ENCODE data around the gene MALAT1. TPM values are rescaled to one million over a fixed set of nuclear protein-coding genes. Genes with fewer than 3 reads are reported as not detected.
A peak's percentile ranks its signal among the peaks of the same experiment; 100 is the strongest.

Gene MALAT1
- total and polyA plus RNA-seq, 2 of the 13 experiments (the other 11 are each of a cell fraction or from before 2014, with no cell fraction given), result 143 to 1,237 TPM

DNA sequence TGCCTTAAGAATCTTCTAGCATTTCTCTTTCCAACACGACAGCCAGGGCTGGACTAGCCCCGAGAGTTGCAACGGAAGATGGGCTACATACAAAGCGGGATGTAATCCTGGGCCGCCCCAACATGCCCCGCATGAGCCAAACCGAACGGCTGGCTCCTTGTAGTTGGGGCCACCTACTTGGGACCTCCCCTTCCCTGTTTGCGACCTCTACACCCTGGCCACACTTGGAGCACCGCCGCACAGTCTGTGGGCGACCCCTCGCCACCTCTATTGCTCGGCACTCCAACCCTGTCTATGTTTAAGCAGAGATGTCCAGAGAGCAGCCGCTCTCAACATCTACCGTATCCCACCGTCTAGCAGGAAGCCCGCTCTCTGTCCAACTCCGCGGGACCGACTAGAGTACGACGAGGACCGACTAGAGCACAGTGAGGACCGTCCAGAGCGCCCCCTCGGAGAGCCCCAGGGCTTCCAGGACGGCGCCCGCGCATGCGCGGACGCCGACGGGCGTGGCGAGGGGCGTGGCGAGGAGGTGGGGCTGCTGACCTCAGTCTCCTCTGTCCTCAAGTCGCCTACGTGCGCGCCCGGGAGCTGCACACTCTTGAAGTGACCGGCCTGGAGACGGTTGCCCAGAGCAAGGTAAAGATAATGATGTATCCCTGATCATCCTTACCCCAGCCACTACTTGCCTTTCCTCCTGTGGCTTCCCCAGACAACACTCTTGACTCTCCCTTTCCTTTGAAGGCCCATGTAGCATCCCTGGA is 44.0 kb upstream of the MALAT1 start (continued):
- TF ChIP-seq, protein P1, sequence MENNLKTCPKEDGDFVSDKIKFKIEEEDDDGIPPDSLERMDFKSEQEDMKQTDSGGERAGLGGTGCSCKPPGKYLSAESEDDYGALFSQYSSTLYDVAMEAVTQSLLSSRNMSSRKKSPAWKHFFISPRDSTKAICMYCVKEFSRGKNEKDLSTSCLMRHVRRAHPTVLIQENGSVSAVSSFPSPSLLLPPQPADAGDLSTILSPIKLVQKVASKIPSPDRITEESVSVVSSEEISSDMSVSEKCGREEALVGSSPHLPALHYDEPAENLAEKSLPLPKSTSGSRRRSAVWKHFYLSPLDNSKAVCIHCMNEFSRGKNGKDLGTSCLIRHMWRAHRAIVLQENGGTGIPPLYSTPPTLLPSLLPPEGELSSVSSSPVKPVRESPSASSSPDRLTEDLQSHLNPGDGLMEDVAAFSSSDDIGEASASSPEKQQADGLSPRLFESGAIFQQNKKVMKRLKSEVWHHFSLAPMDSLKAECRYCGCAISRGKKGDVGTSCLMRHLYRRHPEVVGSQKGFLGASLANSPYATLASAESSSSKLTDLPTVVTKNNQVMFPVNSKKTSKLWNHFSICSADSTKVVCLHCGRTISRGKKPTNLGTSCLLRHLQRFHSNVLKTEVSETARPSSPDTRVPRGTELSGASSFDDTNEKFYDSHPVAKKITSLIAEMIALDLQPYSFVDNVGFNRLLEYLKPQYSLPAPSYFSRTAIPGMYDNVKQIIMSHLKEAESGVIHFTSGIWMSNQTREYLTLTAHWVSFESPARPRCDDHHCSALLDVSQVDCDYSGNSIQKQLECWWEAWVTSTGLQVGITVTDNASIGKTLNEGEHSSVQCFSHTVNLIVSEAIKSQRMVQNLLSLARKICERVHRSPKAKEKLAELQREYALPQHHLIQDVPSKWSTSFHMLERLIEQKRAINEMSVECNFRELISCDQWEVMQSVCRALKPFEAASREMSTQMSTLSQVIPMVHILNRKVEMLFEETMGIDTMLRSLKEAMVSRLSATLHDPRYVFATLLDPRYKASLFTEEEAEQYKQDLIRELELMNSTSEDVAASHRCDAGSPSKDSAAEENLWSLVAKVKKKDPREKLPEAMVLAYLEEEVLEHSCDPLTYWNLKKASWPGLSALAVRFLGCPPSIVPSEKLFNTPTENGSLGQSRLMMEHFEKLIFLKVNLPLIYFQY (CRISPR knock-in tag; IDR thresholded peaks at IDR 0.05; ENCODE audit: borderline replicate concordance), result no peak
- TF ChIP-seq ZKSCAN1 (IDR thresholded peaks at IDR 0.05; ENCODE audit: low read length) (no peak), ZNF501 (CRISPR knock-in tag; IDR thresholded peaks at IDR 0.05) (peak; percentile 65; the same call in 1 of the 2 replicates), HDAC2 (CRISPR knock-in tag; IDR thresholded peaks at IDR 0.05) (no peak), ZNF317 (CRISPR knock-in tag; IDR thresholded peaks at IDR 0.05) (peak; percentile 24; the same call in 1 of the 2 replicates), KAT7 (CRISPR knock-in tag; IDR thresholded peaks at IDR 0.05; ENCODE audit: borderline replicate concordance) (no peak), ZNF781 (CRISPR knock-in tag; IDR thresholded peaks at IDR 0.05; ENCODE audit: borderline replicate concordance, not compliant biosample characterization) (no peak), ZNF264 (CRISPR knock-in tag; IDR thresholded peaks at IDR 0.05) (no peak), ZMYM3 (CRISPR knock-in tag; IDR thresholded peaks at IDR 0.05) (0 out of 2 replicates have a peak, but pooled peaks have one; percentile 17), RORA (CRISPR knock-in tag; IDR thresholded peaks at IDR 0.05) (no peak), TCF7 (IDR thresholded peaks at IDR 0.05; ENCODE audit: low read depth) (no peak), POGZ (CRISPR knock-in tag; IDR thresholded peaks at IDR 0.05) (0 out of 2 replicates have a peak, but pooled peaks have one; percentile 20), MAZ (IDR thresholded peaks at IDR 0.05; ENCODE audit: borderline replicate concordance, low read depth, low read length) (no peak), MAZ (CRISPR knock-in tag; IDR thresholded peaks at IDR 0.05; ENCODE audit: low read depth) (peak; percentile 67; the same call in 1 of the 2 replicates)
- TF ChIP-seq, protein P2, sequence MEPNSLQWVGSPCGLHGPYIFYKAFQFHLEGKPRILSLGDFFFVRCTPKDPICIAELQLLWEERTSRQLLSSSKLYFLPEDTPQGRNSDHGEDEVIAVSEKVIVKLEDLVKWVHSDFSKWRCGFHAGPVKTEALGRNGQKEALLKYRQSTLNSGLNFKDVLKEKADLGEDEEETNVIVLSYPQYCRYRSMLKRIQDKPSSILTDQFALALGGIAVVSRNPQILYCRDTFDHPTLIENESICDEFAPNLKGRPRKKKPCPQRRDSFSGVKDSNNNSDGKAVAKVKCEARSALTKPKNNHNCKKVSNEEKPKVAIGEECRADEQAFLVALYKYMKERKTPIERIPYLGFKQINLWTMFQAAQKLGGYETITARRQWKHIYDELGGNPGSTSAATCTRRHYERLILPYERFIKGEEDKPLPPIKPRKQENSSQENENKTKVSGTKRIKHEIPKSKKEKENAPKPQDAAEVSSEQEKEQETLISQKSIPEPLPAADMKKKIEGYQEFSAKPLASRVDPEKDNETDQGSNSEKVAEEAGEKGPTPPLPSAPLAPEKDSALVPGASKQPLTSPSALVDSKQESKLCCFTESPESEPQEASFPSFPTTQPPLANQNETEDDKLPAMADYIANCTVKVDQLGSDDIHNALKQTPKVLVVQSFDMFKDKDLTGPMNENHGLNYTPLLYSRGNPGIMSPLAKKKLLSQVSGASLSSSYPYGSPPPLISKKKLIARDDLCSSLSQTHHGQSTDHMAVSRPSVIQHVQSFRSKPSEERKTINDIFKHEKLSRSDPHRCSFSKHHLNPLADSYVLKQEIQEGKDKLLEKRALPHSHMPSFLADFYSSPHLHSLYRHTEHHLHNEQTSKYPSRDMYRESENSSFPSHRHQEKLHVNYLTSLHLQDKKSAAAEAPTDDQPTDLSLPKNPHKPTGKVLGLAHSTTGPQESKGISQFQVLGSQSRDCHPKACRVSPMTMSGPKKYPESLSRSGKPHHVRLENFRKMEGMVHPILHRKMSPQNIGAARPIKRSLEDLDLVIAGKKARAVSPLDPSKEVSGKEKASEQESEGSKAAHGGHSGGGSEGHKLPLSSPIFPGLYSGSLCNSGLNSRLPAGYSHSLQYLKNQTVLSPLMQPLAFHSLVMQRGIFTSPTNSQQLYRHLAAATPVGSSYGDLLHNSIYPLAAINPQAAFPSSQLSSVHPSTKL (CRISPR knock-in tag; IDR thresholded peaks at IDR 0.05), result no peak; the same call in 1 of the 2 replicates
- TF ChIP-seq, protein P3, sequence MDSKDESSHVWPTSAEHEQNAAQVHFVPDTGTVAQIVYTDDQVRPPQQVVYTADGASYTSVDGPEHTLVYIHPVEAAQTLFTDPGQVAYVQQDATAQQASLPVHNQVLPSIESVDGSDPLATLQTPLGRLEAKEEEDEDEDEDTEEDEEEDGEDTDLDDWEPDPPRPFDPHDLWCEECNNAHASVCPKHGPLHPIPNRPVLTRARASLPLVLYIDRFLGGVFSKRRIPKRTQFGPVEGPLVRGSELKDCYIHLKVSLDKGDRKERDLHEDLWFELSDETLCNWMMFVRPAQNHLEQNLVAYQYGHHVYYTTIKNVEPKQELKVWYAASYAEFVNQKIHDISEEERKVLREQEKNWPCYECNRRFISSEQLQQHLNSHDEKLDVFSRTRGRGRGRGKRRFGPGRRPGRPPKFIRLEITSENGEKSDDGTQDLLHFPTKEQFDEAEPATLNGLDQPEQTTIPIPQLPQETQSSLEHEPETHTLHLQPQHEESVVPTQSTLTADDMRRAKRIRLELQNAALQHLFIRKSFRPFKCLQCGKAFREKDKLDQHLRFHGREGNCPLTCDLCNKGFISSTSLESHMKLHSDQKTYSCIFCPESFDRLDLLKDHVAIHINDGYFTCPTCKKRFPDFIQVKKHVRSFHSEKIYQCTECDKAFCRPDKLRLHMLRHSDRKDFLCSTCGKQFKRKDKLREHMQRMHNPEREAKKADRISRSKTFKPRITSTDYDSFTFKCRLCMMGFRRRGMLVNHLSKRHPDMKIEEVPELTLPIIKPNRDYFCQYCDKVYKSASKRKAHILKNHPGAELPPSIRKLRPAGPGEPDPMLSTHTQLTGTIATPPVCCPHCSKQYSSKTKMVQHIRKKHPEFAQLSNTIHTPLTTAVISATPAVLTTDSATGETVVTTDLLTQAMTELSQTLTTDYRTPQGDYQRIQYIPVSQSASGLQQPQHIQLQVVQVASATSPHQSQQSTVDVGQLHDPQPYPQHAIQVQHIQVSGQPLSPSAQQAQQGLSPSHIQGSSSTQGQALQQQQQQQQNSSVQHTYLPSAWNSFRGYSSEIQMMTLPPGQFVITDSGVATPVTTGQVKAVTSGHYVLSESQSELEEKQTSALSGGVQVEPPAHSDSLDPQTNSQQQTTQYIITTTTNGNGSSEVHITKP (CRISPR knock-in tag; IDR thresholded peaks at IDR 0.05; ENCODE audit: low read depth), result no peak; the same call in 1 of the 2 replicates

Data from HepG2 (cell line).